ENCODE results near the gene P2RY14. TPM values are rescaled to one million over a fixed set of nuclear protein-coding genes. Genes with fewer than 3 reads are reported as not detected.

P2RY14 gene
- total and polyA plus RNA-seq, 2 donors (not counting 3 experiments of a cell fraction or from before 2014, with no cell fraction given): not detected

GRCh38 chr3:151289445-151289844, 11.1 kb upstream of the P2RY14 start:
- no TSS peak for BruUV-seq (replicated peaks)
- no peaks in the 10 kb centered on the region for H3K36me3 ChIP-seq (ENCODE audit: control insufficient read depth in 2 of 2, extremely low read depth in 1 of 2, insufficient read depth in 2 of 2, low read length in 2 of 2)
- DNase-seq (ENCODE audit: low read depth, low spot score) (no peak), FAIRE-seq (no peak)
- POLR2A ChIA-PET: no interaction called here
- dilution Hi-C loops (cut with MboI; ENCODE audit: extremely low pct_ligation_motif_present, low sequenced_read_pairs) (no loop called here), intact Hi-C loops (cut with micrococcal nuclease) (no loop called here)
- no peak overlapping the region for H3K9ac ChIP-seq (replicated peaks; ENCODE audit: extremely low read depth, insufficient read depth, low read length)
- no peak overlapping the region for H3K4me2 ChIP-seq (ENCODE audit: insufficient read depth, low read length)
- CTCF ChIA-PET: interaction anchor here (1.4 to 1.7 kb wide), 2 partner anchors 13 to 121 kb away, joined by 3 to 10 read pairs; no protein-coding TSS in a partner anchor
- no peaks in the 10 kb centered on the region for H3K79me2 ChIP-seq (ENCODE audit: control insufficient read depth, insufficient read depth, low read length)
- H4K20me1 ChIP-seq (replicated peaks; ENCODE audit: control insufficient read depth, extremely low read depth, insufficient read depth, low read length): no peaks in the 10 kb centered on the region
- H3K9me1 ChIP-seq (replicated peaks; ENCODE audit: control insufficient read depth, extremely low read depth, insufficient read depth, low read length): no peaks in the 10 kb centered on the region
- peaks cover 0 to 10% of the 10 kb centered on the region in 2 experiments for H3K27me3 ChIP-seq (ENCODE audit: control insufficient read depth in 2 of 2, insufficient read depth in 2 of 2, low read length in 2 of 2)
- H3K4me1 ChIP-seq (ENCODE audit: control insufficient read depth, extremely low read depth, insufficient read depth, low read length): no peaks in the 10 kb centered on the region
- H3K4me3 ChIP-seq (replicated peaks in 1 of 3; ENCODE audit: insufficient read depth in 1 of 3, low read depth in 1 of 3, low read length in 3 of 3): no peak overlapping the region
- TF ChIP-seq CTCF (IDR thresholded peaks at IDR 0.05; ENCODE audit: extremely low read depth in 1 of 2, insufficient read depth in 1 of 2, low read depth in 1 of 2, low read length in 2 of 2): no peak
- no peak overlapping the region for H3K27ac ChIP-seq (ENCODE audit: insufficient read depth, low read depth, low read length)
- H3K9me3 ChIP-seq (replicated peaks; ENCODE audit: control insufficient read depth, insufficient read depth, low read length): no peaks in the 10 kb centered on the region
- no peak overlapping the region for H2AFZ ChIP-seq (ENCODE audit: low read depth, low read length)

- Histone ChIP-seq H3K4me1 (ENCODE audit: control insufficient read depth, extremely low read depth, insufficient read depth, low read length) (no peaks in the 10 kb centered on the region), H3K27me3 (ENCODE audit: control insufficient read depth in 2 of 2, insufficient read depth in 2 of 2, low read length in 2 of 2) (peaks cover 0 to 2% of the 10 kb centered on the region in 2 experiments), H3K36me3 (ENCODE audit: control insufficient read depth in 2 of 2, extremely low read depth in 1 of 2, insufficient read depth in 2 of 2, low read length in 2 of 2) (no peaks in the 10 kb centered on the region), H3K9ac (replicated peaks; ENCODE audit: extremely low read depth, insufficient read depth, low read length) (no peak overlapping the region), H3K79me2 (ENCODE audit: control insufficient read depth, insufficient read depth, low read length) (no peaks in the 10 kb centered on the region), H3K4me2 (ENCODE audit: insufficient read depth, low read length) (no peak overlapping the region), H3K4me3 (replicated peaks in 1 of 3; ENCODE audit: insufficient read depth in 1 of 3, low read depth in 1 of 3, low read length in 3 of 3) (no peak overlapping the region), H3K27ac (ENCODE audit: insufficient read depth, low read depth, low read length) (no peak overlapping the region), H2AFZ (ENCODE audit: low read depth, low read length) (no peak overlapping the region), H3K9me3 (replicated peaks; ENCODE audit: control insufficient read depth, insufficient read depth, low read length) (no peaks in the 10 kb centered on the region), H4K20me1 (replicated peaks; ENCODE audit: control insufficient read depth, extremely low read depth, insufficient read depth, low read length) (no peaks in the 10 kb centered on the region), H3K9me1 (replicated peaks; ENCODE audit: control insufficient read depth, extremely low read depth, insufficient read depth, low read length) (no peaks in the 10 kb centered on the region)
- DNase-seq (ENCODE audit: low read depth, low spot score) (no peak), FAIRE-seq (no peak)
- dilution Hi-C loops (cut with MboI; ENCODE audit: extremely low pct_ligation_motif_present, low sequenced_read_pairs) (no loop called here), intact Hi-C loops (cut with micrococcal nuclease) (no loop called here)
- ChIA-PET POLR2A (no interaction called here), CTCF (interaction anchor here (0.7 to 10.8 kb wide), 6 partner anchors 13 to 553 kb away, joined by 3 to 98 read pairs (median 4); no protein-coding TSS in a partner anchor)
- BruUV-seq (replicated peaks): no TSS peak
- TF ChIP-seq MAX (IDR thresholded peaks at IDR 0.05; ENCODE audit: insufficient read depth, insufficient read length) (no peak), JUN (IDR thresholded peaks at IDR 0.05; ENCODE audit: borderline replicate concordance, insufficient read depth, insufficient read length, low read depth) (no peak), FOS (IDR thresholded peaks at IDR 0.05; ENCODE audit: borderline replicate concordance, insufficient read depth, low read length) (no peak), CTCF (IDR thresholded peaks at IDR 0.05; ENCODE audit: extremely low read depth in 1 of 2, insufficient read depth in 1 of 2, low read depth in 1 of 2, low read length in 2 of 2) (no peak), MYC (IDR thresholded peaks at IDR 0.05; ENCODE audit: low read depth, low read length) (no peak), POLR2A (IDR thresholded peaks at IDR 0.05; ENCODE audit: low read depth, low read length) (no peak), POLR2AphosphoS5 (IDR thresholded peaks at IDR 0.05; ENCODE audit: insufficient read depth, low read depth, low read length) (no peak), EZH2 (IDR thresholded peaks at IDR 0.05; ENCODE audit: borderline replicate concordance, low read depth, low read length, severe bottlenecking) (no peak)
Measured at GRCh38 chr3:151285940-151286339, 7.6 kb upstream of the P2RY14 start.

Measured in endothelial cell of umbilical vein (primary cell).